GM23248 (cell line): ENCODE measurements around the gene CYP3A7.
"Not testable (repeated sequence)": the region's sequence is repeated elsewhere in the genome, so short reads cannot be mapped to it uniquely, and the experiment has no call there.

Source experiments
- EZH2 ChIP-seq: fragments of 200-600 bp; sonication (generic); IDR thresholded peaks from 2 replicates; pipeline ENCODE4 v1.6.1; 2018; ENCODE audit warnings: antibody characterized with exemption, mild to moderate bottlenecking; ENCODE audit not compliant: insufficient read depth, poor library complexity, severe bottlenecking
- EZH2phosphoT487 ChIP-seq: fragments of 200-600 bp; sonication (generic); IDR thresholded peaks from 2 replicates; pipeline ENCODE4 v1.6.1; 2018; ENCODE audit warnings: antibody characterized with exemption, moderate library complexity, mild to moderate bottlenecking, low read depth; ENCODE audit not compliant: insufficient read depth

DNA sequence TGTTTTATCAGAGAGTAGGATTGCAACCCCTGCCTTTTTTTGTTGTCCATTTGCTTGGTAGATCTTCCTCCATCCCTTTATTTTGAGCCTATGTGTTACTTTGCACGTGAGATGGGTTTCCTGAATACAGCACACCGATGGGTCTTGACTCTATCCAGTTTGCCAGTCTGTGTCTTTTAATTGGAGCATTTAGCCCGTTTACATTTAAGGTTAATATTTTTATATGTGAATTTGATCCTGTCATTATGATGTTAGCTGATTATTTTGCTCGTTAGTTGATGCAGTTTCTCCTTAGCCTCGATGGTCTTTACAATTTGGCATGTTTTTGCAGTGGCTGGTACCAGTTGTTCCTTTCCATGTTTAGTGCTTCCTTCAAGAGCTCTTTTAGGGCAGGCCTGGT is 77.1 kb downstream of the CYP3A7 start:
- not testable (repeated sequence) for TF ChIP-seq EZH2, EZH2phosphoT487
